Erythroblast (primary cell): Measurements from ENCODE around the gene BIRC3.

Experiments
- DNase-seq, 2 experiments: peaks; one replicate each; lab custom pipeline; 2025; lab: John Stamatoyannopoulos, UW
- GATA1 ChIP-seq: IDR thresholded peaks from 2 replicates; pipeline ENCODE4 v1.6.1; 2011; ENCODE audit warnings: low read depth, mild to moderate bottlenecking, control low read depth, low read length, moderate library complexity
- POLR2A ChIP-seq: IDR thresholded peaks from 2 replicates; pipeline ENCODE4 v1.6.1; 2011; ENCODE audit warnings: mild to moderate bottlenecking, low read length

Gene BIRC3

GRCh38 chr11:102317099-102317767 lies at the start of gene BIRC3:
TSS of gene BIRC3 (plus strand) at chr11:102317484. CDS start at chr11:102324510, 7,026 bp downstream.
- DNase-seq, result peak; percentile 69 to 75
- TF ChIP-seq POLR2A (peak; percentile 38), GATA1 (no peak)

DNA sequence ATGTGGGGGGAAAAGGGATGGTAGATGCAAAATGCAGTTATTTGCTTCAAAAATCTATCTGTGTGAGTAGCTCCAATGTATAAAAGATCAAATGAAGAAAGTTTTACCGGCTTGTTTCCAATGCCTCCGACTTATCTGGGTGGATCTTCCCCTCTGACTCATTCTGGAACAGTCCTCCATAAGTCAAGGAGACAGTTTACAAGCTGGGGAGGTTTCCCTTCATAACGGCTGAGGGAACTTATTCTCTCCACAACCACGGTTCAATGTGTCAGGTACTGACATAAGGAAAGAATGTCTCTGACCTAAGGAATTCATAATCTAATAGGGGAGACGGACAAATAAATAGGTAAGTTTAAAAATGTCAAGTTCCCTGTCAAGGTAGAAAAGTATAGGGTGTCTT lies 49.7 kb upstream of the BIRC3 start:
- TF ChIP-seq GATA1, result no peak
- no peak for TF ChIP-seq POLR2A
- DNase-seq, result no peak

- peak; percentile 75 to 83 for DNase-seq
- TF ChIP-seq POLR2A (no peak), GATA1 (no peak)
These were observed 49.0 kb upstream of the BIRC3 start for GRCh38 chr11:102268083-102268984.

- TF ChIP-seq POLR2A (no peak), GATA1 (no peak)
These were observed 48.3 kb upstream of the BIRC3 start for GRCh38 chr11:102268985-102269470.

DNA sequence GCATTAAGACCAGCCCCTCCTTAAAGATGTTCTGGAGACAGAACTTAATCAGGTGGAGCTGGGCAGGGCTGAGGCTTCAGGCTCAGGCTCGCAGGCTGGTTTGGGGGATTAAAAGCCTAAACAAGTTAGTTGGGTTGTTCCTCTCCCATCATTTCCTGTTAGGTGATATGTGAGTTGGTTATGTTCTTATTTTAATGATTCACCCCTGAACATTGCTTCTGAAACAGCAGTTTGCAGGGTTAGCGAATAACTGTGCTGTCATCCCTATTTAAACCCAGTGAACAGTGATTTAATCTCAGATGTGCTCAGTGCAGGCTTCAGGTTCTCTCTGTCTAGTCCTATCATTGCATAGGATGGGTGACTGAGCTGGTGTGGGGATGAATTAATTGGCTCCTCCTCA lies 47.4 kb upstream of the BIRC3 start:
- TF ChIP-seq GATA1, result no peak
- no peak for TF ChIP-seq POLR2A
- no peak for DNase-seq

More at GRCh38 chr11:102268985-102269470, 48.3 kb upstream of the BIRC3 start:
- DNase-seq, result no peak

- no peak for TF ChIP-seq POLR2A
- no peak for TF ChIP-seq GATA1
- no peak for DNase-seq
These were observed 45.0 kb upstream of the BIRC3 start for GRCh38 chr11:102272047-102272824.

DNA sequence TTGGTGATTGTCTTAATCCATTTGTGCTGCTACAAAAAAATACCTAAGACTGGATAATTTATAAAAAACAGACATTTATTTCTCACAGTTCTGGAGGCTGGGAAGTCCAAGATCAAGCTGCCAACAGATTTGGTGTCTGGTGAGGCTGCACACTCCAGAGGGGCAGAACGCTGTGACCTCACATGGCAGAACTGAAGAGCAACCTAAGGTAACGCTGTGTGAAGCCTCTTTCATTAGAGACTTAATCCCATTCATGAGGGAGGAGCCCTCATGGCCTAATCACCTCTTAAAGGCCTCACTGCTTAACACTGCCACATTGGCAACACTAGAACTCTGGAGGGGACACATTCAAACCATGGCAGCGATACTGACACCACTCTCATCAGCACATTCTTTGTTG lies 42.7 kb upstream of the BIRC3 start:
- TF ChIP-seq POLR2A, result no peak
- no peak for TF ChIP-seq GATA1
- no peak for DNase-seq

- TF ChIP-seq GATA1 (no peak), POLR2A (no peak)
- DNase-seq, result no peak
These were observed 40.9 kb upstream of the BIRC3 start for GRCh38 chr11:102276362-102276761.

- TF ChIP-seq POLR2A (no peak), GATA1 (no peak)
- DNase-seq, result no peak
These were observed 40.5 kb upstream of the BIRC3 start for GRCh38 chr11:102276783-102277182.

DNA sequence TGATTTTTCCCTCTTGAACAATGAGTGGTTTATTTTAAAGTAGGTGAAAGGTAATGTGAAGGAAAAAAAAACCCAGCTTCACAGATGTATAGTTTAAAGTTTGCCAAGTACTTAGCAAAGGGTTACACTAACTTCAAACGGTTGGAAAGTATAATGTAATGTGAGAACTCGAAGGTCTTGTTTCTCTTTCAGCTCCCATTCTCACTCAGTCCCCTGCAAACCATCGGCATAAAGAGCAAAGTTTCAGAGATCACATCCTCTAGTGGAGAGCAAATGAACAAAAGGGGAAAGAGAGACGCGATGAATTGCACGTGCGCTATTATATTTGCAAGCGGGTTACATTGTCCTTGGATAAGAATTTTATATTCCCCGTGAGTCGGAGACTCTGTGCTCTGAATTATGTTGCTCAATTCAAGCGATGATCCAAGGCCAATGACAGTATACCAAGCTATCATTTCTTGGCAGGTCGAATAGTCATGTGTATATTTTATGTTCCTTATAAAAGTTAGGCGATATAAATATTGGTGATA lies 37.6 kb upstream of the BIRC3 start:
- DNase-seq, result no peak

GRCh38 chr11:102280245-102280833 lies 36.9 kb upstream of the BIRC3 start:
- no peak for TF ChIP-seq POLR2A
- TF ChIP-seq GATA1, result no peak
- DNase-seq, result no peak

More for the DNA sequence above, 37.6 kb upstream of the BIRC3 start:
- no peak for TF ChIP-seq POLR2A
- no peak for TF ChIP-seq GATA1

DNA sequence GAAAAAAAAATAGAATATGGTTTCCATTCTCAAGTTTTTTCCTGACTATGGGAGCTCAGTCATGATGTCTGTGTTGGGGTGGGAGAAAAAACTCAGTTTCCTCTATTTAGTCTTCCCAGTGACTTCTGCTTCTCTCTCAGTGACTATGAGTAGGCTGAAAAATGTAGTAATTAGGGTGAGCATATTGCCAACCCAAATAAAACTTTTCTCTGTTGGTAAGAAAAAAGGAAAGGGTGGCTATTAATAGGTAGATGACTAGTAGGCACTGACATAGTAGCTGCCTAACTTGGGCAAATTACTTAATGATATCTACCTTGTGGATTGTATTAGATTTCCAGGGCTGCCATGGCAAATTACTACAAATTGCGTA lies 34.2 kb upstream of the BIRC3 start:
- DNase-seq, result no peak
- TF ChIP-seq POLR2A (no peak), GATA1 (no peak)

DNA sequence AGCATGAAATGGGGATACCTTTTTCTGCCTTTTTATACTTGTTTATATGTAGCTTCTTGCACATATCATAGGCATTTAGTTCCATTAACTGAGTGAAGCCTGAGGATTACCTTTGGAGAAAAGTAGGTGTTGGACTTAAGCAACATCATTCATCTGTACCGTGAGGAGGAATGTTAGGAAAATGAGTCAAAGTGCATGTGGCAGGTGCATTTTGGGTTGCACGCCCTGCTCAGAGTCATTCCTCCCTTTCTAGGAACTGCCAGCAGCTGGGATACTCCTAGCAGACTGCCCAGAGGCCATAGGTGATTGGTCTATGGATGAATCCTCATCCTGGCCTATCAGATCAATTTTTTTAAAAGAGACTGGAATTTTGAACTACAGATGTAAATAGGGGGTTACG lies 33.3 kb upstream of the BIRC3 start:
- DNase-seq, result no peak
- TF ChIP-seq GATA1, result no peak
